A549 (cell line): ENCODE results near the gene TMEM221. TPM values are rescaled to one million over a fixed set of nuclear protein-coding genes. Genes with fewer than 3 reads are reported as not detected.

Experiments used
- ATAC-seq, 2 experiments: fragments of 200-7000 bp in 1 of 2; fragments of >200 bp in 1 of 2; cut with Nextera tagmentation in 1 of 2; cut with Tn5 transposase in 1 of 2; 3 replicates each; pipeline versions ENCODE4 v1.8.0 to v1.9.1; 2018 to 2020; ENCODE audit warnings: mild to moderate bottlenecking in 1 of 2, moderate library complexity in 1 of 2
- CTCF ChIA-PET: fragments of 300-600 bp; sonication (Branson Sonifier 250); formaldehyde crosslinking; extraction: SDS; loops from one replicate; lab custom pipeline; 2021; ENCODE audit warnings: antibody characterized with exemption, inconsistent platforms; lab: Yijun Ruan, JAX
- POLR2A ChIA-PET: fragments of 350-600 bp; formaldehyde crosslinking; extraction: SDS; loops from one replicate; lab custom pipeline; 2021; ENCODE audit warnings: antibody characterized with exemption, inconsistent platforms; lab: Yijun Ruan, JAX
- DNase-seq, 2 experiments: peaks; one replicate each; pipeline versions ENCODE4 v3.0.0 to v3.0.0-alpha.2; 2011 to 2016; ENCODE audit warnings: low read depth in 1 of 2, low spot score in 1 of 2
- FAIRE-seq: peaks from 2 replicates; lab custom pipeline; 2011; peaks lifted over from hg19 to GRCh38; lab: Jason Lieb, UNC
- H3K27ac ChIP-seq, 2 experiments: fragments of >200 bp; sonication (Bioruptor Twin); formaldehyde crosslinking; 3 replicates each; pipeline ENCODE4 v1.5.1; 2016 to 2017
- H3K4me1 ChIP-seq: fragments of >200 bp; sonication (Bioruptor Twin); formaldehyde crosslinking; 3 replicates; pipeline ENCODE4 v1.6.1; 2016
- H3K4me2 ChIP-seq: fragments of >200 bp; sonication (Bioruptor Twin); formaldehyde crosslinking; 3 replicates; pipeline ENCODE4 v1.6.1; 2016
- H3K4me3 ChIP-seq: fragments of >200 bp; sonication (Bioruptor Twin); formaldehyde crosslinking; 3 replicates; pipeline ENCODE4 v1.5.1; 2016
- H3K9me3 ChIP-seq: fragments of >200 bp; sonication (Bioruptor Twin); formaldehyde crosslinking; 3 replicates; pipeline ENCODE4 v1.6.1; 2016
- BHLHE40 ChIP-seq: IDR thresholded peaks from 2 replicates; pipeline ENCODE4 v1.6.1; 2012; ENCODE audit warnings: low read depth, low read length, inconsistent platforms
- CBX2 ChIP-seq: fragments of 200-600 bp; sonication (generic); IDR thresholded peaks from 2 replicates; pipeline ENCODE4 v1.6.1; 2016; ENCODE audit warnings: low read depth, mild to moderate bottlenecking, borderline replicate concordance
- CHD4 ChIP-seq: fragments of 200-600 bp; sonication (generic); IDR thresholded peaks from 2 replicates; pipeline ENCODE4 v1.6.1; 2016; ENCODE audit warnings: antibody characterized with exemption, mild to moderate bottlenecking, borderline replicate concordance
- EP300 ChIP-seq, 2 experiments: fragments of >200 bp; sonication (Bioruptor Twin); formaldehyde crosslinking; IDR thresholded peaks; 2 replicates in 1 of 2; 3 replicates in 1 of 2; pipeline ENCODE4 v1.6.1; 2016 to 2017
- HOXB13 ChIP-seq: fragments of 250-450 bp; sonication (Bioruptor Pico); IDR thresholded peaks from 2 replicates; pipeline ENCODE4 v1.5.0; 2020; ENCODE audit warnings: low read depth, mild to moderate bottlenecking, moderate library complexity
- HOXB5 ChIP-seq: fragments of 250-450 bp; sonication (Bioruptor Pico); IDR thresholded peaks from 2 replicates; pipeline ENCODE4 v1.5.0; 2020; ENCODE audit warnings: mild to moderate bottlenecking, moderate library complexity
- MYC ChIP-seq: IDR thresholded peaks from 2 replicates; pipeline ENCODE4 v1.6.1; 2012; ENCODE audit warnings: mild to moderate bottlenecking, inconsistent platforms, low read length, improper control_type of control experiment, borderline replicate concordance
- POLR2AphosphoS2 ChIP-seq: conservative IDR thresholded peaks from 2 replicates; pipeline ENCODE4 v1.6.1; 2012; ENCODE audit warnings: low read length, improper control_type of control experiment, inconsistent platforms
- RAD21 ChIP-seq, 2 experiments: fragments of >200 bp in 1 of 2; sonication (Bioruptor Twin) in 1 of 2; formaldehyde crosslinking in 1 of 2; IDR thresholded peaks in 1 of 2; conservative IDR thresholded peaks in 1 of 2; 2 replicates in 1 of 2; 3 replicates in 1 of 2; pipeline ENCODE4 v1.6.1; 2012 to 2018; ENCODE audit warnings: inconsistent platforms in 1 of 2
- RCOR1 ChIP-seq: fragments of 150-350 bp; IDR thresholded peaks from 2 replicates; pipeline ENCODE4 v1.6.1; 2014; ENCODE audit warnings: antibody characterized with exemption, low read length, low read depth
- RNF2 ChIP-seq: fragments of 200-600 bp; sonication (generic); IDR thresholded peaks from 2 replicates; pipeline ENCODE4 v1.6.1; 2016; ENCODE audit warnings: low read depth, mild to moderate bottlenecking, antibody characterized with exemption, moderate library complexity, borderline replicate concordance
- TP53 ChIP-seq: fragments of 250-450 bp; sonication (Bioruptor Pico); IDR thresholded peaks from 2 replicates; pipeline ENCODE4 v1.5.0; 2021; ENCODE audit warnings: mild to moderate bottlenecking, moderate library complexity
- ZNF302 ChIP-seq: fragments of 250-450 bp; sonication (Bioruptor Pico); IDR thresholded peaks from 2 replicates; pipeline ENCODE4 v1.9.0; 2021; ENCODE audit warnings: inconsistent platforms, mild to moderate bottlenecking, moderate library complexity
- WGBS: methylation state at CpG from one replicate; pipeline ENCODE4 v1.1.6; 2017; ENCODE audit errors: missing lambda C conversion rate; 5-methylcytosine and 5-hydroxymethylcytosine counted together
- polyA plus RNA-seq, 4 experiments: library from polyadenylated mRNA; depleted of rRNA in 3 of 4; stranded (reverse); fragments of >200 nt; fragmentation: RNase III in 1 of 4; extraction: RNeasy Plus Mini Kit Qiagen cat#74134 plus additional on column Dnase treatment in 1 of 4; gene quantifications; 2 replicates in 3 of 4; 3 replicates in 1 of 4; pipeline ENCODE4 v1.2.3, GENCODE V29; 2011 to 2017
- TF ChIP-seq, protein P1 (sequence below): IDR thresholded peaks from 2 replicates; pipeline ENCODE4 v1.6.1; 2012; ENCODE audit warnings: low read depth, borderline replicate concordance
- TF ChIP-seq, protein P2 (sequence below): fragments of 150-350 bp; IDR thresholded peaks from 2 replicates; pipeline ENCODE4 v1.6.1; 2014; ENCODE audit warnings: low read depth, mild to moderate bottlenecking, low read length
- TF ChIP-seq, protein P3 (sequence below): IDR thresholded peaks from 2 replicates; pipeline ENCODE4 v1.6.1; 2012
- TF ChIP-seq, protein P4 (sequence below): fragments of >200 bp; sonication (Bioruptor Twin); formaldehyde crosslinking; IDR thresholded peaks from 3 replicates; pipeline ENCODE4 v1.6.1; 2016
- TF ChIP-seq, protein P5 (sequence below): IDR thresholded peaks from 2 replicates; pipeline ENCODE4 v1.6.1; 2012
- TF ChIP-seq, protein P6 (sequence below): fragments of 250-450 bp; sonication (Bioruptor Pico); IDR thresholded peaks from 2 replicates; pipeline ENCODE4 v1.5.0; 2020; ENCODE audit warnings: low read depth, mild to moderate bottlenecking, moderate library complexity

Gene TMEM221
- polyA plus RNA-seq, 2 of the 4 experiments (the other 2 are of a cell fraction) = 0.78 to 0.90 TPM

DNA sequence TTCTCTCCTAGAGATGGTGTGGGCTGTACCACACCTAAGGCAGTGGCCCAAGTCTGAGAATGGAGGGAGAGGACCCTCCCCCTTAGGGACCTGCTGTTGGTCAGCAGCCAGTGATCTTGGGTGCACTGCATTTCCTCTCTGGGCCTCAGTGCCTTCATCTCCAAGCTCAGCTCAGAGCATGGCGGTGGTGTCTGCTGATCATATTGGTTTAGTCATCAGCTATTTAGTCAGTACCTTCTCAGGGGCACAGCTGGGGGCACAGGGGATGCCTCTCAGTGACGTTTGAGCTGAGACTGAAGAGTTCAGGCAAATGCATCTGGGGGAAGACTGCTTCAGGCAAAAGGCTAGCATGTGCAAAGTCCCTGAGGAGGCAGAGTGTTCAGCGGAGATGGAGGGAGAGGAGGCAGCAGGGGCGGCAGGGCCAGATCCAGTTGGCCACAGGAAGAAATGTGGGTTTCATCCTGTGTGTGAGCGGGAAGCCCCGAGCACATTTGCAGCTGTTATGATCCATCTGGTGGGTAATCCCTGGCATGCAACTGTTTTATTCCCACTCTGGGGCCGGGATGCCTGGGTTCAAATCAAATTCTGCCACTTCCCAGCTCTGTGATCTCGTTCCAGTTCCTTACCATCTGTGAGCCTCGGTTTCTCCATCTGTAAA is 47.3 kb upstream of the TMEM221 start:
- DNase-seq (no peak), FAIRE-seq (no peak), ATAC-seq (no peak; a peak in 1 of 6 replicates)
- POLR2A ChIA-PET = interaction anchor here (0.5 to 1.0 kb wide), 2 partner anchors 8 to 16 kb away, joined by 3 to 6 read pairs; partner anchors contain the start of gene PGLS
- no peak for TF ChIP-seq TP53
- no peak for TF ChIP-seq CBX2
- TF ChIP-seq, protein P1, sequence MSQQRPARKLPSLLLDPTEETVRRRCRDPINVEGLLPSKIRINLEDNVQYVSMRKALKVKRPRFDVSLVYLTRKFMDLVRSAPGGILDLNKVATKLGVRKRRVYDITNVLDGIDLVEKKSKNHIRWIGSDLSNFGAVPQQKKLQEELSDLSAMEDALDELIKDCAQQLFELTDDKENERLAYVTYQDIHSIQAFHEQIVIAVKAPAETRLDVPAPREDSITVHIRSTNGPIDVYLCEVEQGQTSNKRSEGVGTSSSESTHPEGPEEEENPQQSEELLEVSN = no peak
- TF ChIP-seq, protein P2, sequence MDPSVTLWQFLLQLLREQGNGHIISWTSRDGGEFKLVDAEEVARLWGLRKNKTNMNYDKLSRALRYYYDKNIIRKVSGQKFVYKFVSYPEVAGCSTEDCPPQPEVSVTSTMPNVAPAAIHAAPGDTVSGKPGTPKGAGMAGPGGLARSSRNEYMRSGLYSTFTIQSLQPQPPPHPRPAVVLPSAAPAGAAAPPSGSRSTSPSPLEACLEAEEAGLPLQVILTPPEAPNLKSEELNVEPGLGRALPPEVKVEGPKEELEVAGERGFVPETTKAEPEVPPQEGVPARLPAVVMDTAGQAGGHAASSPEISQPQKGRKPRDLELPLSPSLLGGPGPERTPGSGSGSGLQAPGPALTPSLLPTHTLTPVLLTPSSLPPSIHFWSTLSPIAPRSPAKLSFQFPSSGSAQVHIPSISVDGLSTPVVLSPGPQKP = no peak
- TF ChIP-seq EP300 (IDR thresholded peaks at IDR 0.05) = no peak
- TF ChIP-seq, protein P3, sequence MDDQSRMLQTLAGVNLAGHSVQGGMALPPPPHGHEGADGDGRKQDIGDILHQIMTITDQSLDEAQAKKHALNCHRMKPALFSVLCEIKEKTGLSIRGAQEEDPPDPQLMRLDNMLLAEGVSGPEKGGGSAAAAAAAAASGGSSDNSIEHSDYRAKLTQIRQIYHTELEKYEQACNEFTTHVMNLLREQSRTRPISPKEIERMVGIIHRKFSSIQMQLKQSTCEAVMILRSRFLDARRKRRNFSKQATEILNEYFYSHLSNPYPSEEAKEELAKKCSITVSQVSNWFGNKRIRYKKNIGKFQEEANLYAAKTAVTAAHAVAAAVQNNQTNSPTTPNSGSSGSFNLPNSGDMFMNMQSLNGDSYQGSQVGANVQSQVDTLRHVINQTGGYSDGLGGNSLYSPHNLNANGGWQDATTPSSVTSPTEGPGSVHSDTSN = no peak
- no peak for TF ChIP-seq RAD21 (conservative IDR thresholded peaks at IDR 0.05 in 1 of 2, IDR thresholded peaks at IDR 0.05 in 1 of 2)
- Histone ChIP-seq H3K4me3 (no peak overlapping the region), H3K4me2 (no peak overlapping the region), H3K27ac (no peak overlapping the region), H3K9me3 (no peaks in the 10 kb centered on the region), H3K4me1 (peaks cover 7% of the 10 kb centered on the region; the same call in 1 of the 3 replicates)
- CTCF ChIA-PET = interaction anchor here (0.5 to 3.0 kb wide), 30 partner anchors 8 to 360 kb away, joined by 3 to 28 read pairs (median 4); partner anchors contain the start of genes NXNL1 and PGLS
- 58% methylated on average over 8 of the region's 9 CpGs for WGBS

DNA sequence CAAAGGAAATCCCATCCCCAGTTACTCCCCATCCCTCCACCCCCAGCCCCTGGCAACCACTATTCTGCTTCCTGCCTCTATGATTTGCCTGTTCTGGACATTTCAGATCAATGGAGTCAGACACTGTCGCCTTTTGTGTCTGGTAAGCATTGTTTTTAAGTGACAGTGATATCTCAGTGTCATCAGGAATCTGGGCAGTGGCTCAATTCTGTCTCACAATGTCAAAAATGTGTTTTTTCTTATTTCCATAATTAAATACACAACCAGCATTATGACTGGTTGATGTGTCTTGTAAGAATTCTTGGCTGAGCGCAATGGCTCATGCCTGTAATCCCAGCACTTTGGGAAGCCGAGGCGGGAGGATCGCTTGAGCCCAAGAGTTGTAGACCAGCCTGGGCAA is 42.8 kb upstream of the TMEM221 start:
- Histone ChIP-seq H3K27ac (no peak overlapping the region), H3K4me1 (no peaks in the 10 kb centered on the region), H3K4me2 (no peak overlapping the region), H3K4me3 (no peak overlapping the region), H3K9me3 (no peaks in the 10 kb centered on the region)
- ChIA-PET POLR2A (no interaction called here), CTCF (no interaction called here)
- no peak for ATAC-seq
- no peak for TF ChIP-seq BHLHE40
- TF ChIP-seq ZNF302 (CRISPR knock-in tag) = no peak
- no peak for FAIRE-seq
- WGBS = 93% methylated on average over 5 of the region's 5 CpGs
- no peak for DNase-seq

DNA sequence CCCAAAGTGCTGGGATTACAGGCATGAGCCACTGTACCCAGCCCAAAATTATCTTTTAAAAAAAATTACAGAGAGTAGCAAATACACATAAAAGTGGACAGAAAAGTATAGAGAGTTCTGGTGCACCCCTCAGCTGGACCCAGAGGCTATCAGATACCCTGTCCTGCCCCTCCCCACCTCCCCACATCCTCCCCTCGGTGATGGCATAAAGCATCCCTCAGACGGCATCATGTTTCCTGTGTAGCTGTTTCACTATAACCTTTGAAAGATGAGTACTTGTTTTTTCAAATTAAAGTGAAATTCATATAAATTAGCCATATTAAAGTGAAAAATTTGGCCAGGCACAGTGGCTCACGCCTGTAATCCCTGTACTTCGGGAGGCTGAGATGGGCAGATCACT is 41.9 kb upstream of the TMEM221 start:
- FAIRE-seq = no peak

More for the DNA sequence above, 41.9 kb upstream of the TMEM221 start:
- H3K4me2 ChIP-seq = no peak overlapping the region
- H3K4me1 ChIP-seq = no peaks in the 10 kb centered on the region
- ChIA-PET POLR2A (no interaction called here), CTCF (interaction anchor here (0.5 kb wide), 1 partner anchor 227 kb away, joined by 3 read pairs; no protein-coding TSS in a partner anchor)
- H3K4me3 ChIP-seq = no peak overlapping the region
- no peak for TF ChIP-seq HOXB5 (CRISPR knock-in tag)
- no peak for TF ChIP-seq RCOR1
- TF ChIP-seq, protein P4, sequence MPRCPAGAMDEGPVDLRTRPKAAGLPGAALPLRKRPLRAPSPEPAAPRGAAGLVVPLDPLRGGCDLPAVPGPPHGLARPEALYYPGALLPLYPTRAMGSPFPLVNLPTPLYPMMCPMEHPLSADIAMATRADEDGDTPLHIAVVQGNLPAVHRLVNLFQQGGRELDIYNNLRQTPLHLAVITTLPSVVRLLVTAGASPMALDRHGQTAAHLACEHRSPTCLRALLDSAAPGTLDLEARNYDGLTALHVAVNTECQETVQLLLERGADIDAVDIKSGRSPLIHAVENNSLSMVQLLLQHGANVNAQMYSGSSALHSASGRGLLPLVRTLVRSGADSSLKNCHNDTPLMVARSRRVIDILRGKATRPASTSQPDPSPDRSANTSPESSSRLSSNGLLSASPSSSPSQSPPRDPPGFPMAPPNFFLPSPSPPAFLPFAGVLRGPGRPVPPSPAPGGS = no peak
- TF ChIP-seq, protein P5, sequence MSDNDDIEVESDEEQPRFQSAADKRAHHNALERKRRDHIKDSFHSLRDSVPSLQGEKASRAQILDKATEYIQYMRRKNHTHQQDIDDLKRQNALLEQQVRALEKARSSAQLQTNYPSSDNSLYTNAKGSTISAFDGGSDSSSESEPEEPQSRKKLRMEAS = no peak
- no peak for TF ChIP-seq HOXB13 (CRISPR knock-in tag)
- TF ChIP-seq POLR2AphosphoS2 = no peak
- TF ChIP-seq MYC = no peak
- TF ChIP-seq, protein P6, sequence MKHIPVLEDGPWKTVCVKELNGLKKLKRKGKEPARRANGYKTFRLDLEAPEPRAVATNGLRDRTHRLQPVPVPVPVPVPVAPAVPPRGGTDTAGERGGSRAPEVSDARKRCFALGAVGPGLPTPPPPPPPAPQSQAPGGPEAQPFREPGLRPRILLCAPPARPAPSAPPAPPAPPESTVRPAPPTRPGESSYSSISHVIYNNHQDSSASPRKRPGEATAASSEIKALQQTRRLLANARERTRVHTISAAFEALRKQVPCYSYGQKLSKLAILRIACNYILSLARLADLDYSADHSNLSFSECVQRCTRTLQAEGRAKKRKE (CRISPR knock-in tag) = no peak
- TF ChIP-seq BHLHE40 = no peak
- TF ChIP-seq CBX2 = no peak
- TF ChIP-seq RNF2 = no peak
- no peak for TF ChIP-seq CHD4
- DNase-seq (no peak), ATAC-seq (no peak)
- H3K27ac ChIP-seq = no peak overlapping the region
- no peaks in the 10 kb centered on the region for H3K9me3 ChIP-seq
- 82% methylated on average over 4 of the region's 4 CpGs for WGBS
